T47D (cell line): Measurements from ENCODE around the gene RBKS.

Experiments used
- DNase-seq, 2 experiments: peaks; one replicate each; pipeline versions ENCODE4 v3.0.0 to v3.0.0-alpha.2; 2011 to 2012; ENCODE audit warnings: low read depth in 1 of 2, low spot score in 1 of 2
- JUND ChIP-seq: IDR thresholded peaks from 2 replicates; pipeline ENCODE4 v1.6.1; 2012; ENCODE audit warnings: low read depth
- in situ Hi-C: cut with HindIII; loops from 2 replicates; pipeline ENCODE4 v1.10.0; 2016; ENCODE audit warnings: low sequenced_read_pairs, low pct_unique_long_range_greater_than_20kb

The RBKS gene

GRCh38 chr2:27795093-27795834, 94.9 kb downstream of the RBKS start:
- TF ChIP-seq JUND = no peak
- in situ Hi-C loops = no loop called here
- no peak for DNase-seq

DNA sequence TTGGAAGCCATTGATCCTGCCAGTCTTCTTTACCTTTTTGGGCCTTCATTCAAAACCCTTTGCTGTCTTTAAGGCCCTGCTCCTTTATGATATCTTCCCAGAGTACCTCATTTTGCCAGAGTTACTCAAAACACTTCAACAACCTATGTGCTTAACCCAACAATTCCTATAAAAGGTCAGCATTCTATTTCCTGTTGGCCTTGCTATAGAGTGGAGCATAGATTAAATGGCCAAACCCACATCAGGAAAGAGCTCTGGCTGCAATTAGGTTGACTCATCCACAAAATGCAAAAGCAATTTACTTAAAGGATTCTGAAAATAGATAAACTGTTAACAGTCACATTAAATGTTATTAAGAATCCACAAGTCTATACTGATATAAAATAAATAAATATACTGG, 97.4 kb downstream of the RBKS start:
- in situ Hi-C loops = no loop called here
- no peak for DNase-seq
- no peak for TF ChIP-seq JUND

GRCh38 chr2:27790796-27791195, 99.4 kb downstream of the RBKS start:
- no peak for TF ChIP-seq JUND
- in situ Hi-C loops = no loop called here
- no peak for DNase-seq

DNA sequence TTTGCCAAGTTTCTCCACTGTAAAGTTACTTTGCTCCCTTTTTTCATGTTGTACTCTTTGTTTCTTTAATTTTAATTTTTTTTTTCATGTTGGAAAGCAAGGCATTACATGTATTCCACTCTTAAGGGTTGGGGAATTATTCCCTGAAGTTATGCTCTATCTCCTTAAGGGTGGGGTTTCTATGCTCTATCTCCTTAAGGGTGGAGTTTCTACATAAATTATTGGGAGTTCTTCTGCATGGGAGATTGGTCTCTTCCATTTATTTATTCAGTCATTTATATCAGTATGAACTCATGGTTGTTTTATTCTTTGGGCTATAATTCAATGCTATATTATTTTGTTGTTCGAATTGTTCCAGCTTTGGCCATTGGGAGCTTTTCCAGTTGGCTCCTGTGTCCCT, 107.5 kb downstream of the RBKS start:
- no peak for TF ChIP-seq JUND
- no peak for DNase-seq
- in situ Hi-C loops = no loop called here

- DNase-seq = no peak
- no peak for TF ChIP-seq JUND
- in situ Hi-C loops = no loop called here
Observed at GRCh38 chr2:27781496-27781895, 108.7 kb downstream of the RBKS start.

DNA sequence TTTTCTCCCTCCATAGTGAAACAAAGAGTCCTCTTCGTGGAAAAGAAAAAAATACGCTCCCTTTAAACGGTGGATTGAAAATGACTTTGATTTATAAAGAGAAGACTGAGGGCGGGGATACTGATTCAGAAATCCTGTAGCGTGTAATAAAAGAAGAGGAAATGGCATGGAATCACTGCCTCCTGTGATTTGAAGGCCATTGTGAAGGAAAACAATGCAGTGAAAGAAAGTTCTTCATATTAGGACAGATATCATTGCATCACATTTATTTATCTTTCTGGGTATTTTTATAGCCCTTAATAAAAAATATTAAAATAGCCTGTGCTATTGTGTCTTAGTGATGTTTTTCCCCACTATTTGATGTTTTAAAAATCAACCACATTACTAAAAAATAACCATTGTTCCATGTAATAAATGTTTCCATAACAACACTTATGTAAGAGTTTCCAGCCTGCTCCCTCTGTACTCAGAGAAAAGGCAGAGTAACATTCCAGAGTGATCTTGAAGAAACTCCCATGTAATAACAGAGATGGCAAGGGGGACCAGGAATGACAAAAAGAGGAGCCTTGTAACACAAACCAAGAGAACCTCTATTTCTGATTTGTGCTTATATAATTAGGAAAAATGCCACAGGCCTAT, 110.7 kb downstream of the RBKS start:
- DNase-seq = no peak
- no peak for TF ChIP-seq JUND
- in situ Hi-C loops = no loop called here

DNA sequence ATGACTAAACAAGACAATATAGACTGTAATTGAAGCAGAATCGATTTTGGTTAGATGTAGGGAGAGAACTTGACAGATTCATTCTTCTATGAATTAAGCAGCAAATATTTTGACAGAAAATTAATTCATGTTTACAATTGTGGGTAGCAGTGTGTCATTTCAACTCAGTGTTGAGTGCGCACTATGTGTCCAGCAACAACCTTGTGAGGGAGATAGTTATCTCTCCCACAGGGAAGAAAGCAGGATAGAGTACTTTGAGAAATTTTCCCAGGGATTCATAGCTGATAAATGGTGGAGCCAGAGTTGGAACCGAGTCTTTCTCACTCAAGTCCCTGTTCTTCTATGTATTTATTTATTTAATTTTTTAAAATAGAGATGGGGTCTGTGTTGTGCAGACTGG, 113.5 kb downstream of the RBKS start:
- TF ChIP-seq JUND = no peak
- DNase-seq = no peak
- in situ Hi-C loops = no loop called here

DNA sequence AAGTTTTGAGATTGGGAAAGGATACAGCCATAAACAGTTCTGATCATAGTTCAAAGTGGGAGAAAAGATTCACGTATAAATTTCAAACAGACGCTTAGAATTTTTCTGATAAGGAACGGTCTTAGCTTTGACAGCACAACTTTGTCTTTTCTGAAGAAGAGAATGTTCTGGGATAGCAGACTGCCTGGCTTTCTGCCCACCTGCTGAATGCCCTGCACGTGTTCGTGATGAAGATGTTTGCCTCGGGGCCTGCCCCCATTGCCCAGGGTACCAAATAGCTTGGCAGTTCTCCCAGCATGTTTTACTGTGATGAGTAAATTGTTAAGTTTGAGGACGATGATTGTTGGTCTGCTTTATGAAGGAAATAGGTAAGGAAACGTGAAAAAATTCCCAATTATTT, 114.1 kb downstream of the RBKS start:
- DNase-seq = no peak
- in situ Hi-C loops = no loop called here
- TF ChIP-seq JUND = no peak

GRCh38 chr2:27773959-27774358, 116.2 kb downstream of the RBKS start:
- no peak for TF ChIP-seq JUND
- DNase-seq = no peak
- in situ Hi-C loops = no loop called here

DNA sequence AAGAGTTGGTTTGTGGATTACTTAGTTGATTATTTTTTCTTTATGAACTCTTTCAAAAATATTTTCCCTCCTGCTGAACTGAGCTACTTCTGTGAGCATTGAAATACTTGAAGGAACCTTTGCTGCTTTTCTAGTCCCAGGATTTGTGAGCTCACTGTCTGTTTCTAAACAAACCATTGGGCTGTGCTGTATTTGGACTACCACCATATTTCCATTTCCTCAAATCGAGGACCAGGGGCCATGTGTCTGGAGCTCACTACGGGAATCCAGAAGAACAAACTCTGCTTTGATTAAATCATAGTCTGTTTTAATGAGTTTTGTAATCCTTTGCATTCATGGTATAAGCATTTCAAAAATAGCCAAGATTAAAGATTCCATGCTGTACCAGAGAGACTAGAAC, 117.4 kb downstream of the RBKS start:
- DNase-seq = no peak

GRCh38 chr2:27771548-27772335, 118.4 kb downstream of the RBKS start, which contains the start of gene MRPL33:
MRPL33 (plus strand) TSS chr2:27771719; CDS start chr2:27771778, 59 bp downstream.
- DNase-seq = peak; percentile 83 to 91
- TF ChIP-seq JUND = no peak
- in situ Hi-C loops = no loop called here

More for the DNA sequence above, 117.4 kb downstream of the RBKS start:
- TF ChIP-seq JUND = no peak
- in situ Hi-C loops = no loop called here

GRCh38 chr2:27771202-27771547, 119.0 kb downstream of the RBKS start:
- in situ Hi-C loops = no loop called here

DNA sequence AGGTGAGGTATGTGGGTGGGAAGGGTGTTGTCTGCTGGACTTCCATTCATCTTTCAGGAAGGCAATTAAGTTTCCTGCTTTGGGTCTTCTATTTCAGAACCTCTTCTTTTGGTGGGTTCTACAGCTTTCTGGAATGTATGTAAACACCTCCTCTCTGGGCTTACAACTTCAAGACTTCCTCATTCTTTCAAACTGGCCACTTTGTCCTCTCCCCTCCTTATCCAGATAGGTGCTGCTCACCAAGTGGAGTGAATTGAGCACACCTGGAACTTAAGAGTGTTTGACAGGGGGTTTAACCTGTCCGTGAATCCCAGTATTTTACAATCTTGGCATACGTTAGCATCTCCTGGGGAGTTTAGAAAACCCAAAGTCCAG, 123.9 kb downstream of the RBKS start:
- DNase-seq = no peak
- in situ Hi-C loops = no loop called here
- no peak for TF ChIP-seq JUND

More at GRCh38 chr2:27771202-27771547, 119.0 kb downstream of the RBKS start:
- no peak for DNase-seq
- no peak for TF ChIP-seq JUND
